Osteocyte (in vitro differentiated cells): Measurements from ENCODE around the gene FOXI1. TPM values are rescaled to one million over a fixed set of nuclear protein-coding genes. Genes with fewer than 3 reads are reported as not detected.
"Not testable (repeated sequence)": the region's sequence is repeated elsewhere in the genome, so short reads cannot be mapped to it uniquely, and the experiment has no call there.

ENCODE experiments used
- DNase-seq: peaks from one replicate; pipeline ENCODE4 v3.0.0; 2021; ENCODE audit warnings: mixed read lengths; ENCODE audit not compliant: unreplicated experiment; ENCODE audit errors: extremely low spot score
- H3K27ac Mint-ChIP-seq: one replicate; pipeline ENCODE4 v1.8.0; 2021; ENCODE audit warnings: mild to moderate bottlenecking, mixed read lengths; ENCODE audit not compliant: unreplicated experiment
- H3K27me3 Mint-ChIP-seq: one replicate; pipeline ENCODE4 v1.8.0; 2021; ENCODE audit warnings: mixed read lengths; ENCODE audit not compliant: unreplicated experiment
- H3K36me3 Mint-ChIP-seq: one replicate; pipeline ENCODE4 v1.8.0; 2021; ENCODE audit warnings: mixed read lengths; ENCODE audit not compliant: unreplicated experiment
- H3K4me1 Mint-ChIP-seq: one replicate; pipeline ENCODE4 v1.8.0; 2021; ENCODE audit warnings: mixed read lengths; ENCODE audit not compliant: unreplicated experiment
- H3K4me3 Mint-ChIP-seq: one replicate; pipeline ENCODE4 v1.8.0; 2021; ENCODE audit warnings: mild to moderate bottlenecking, moderate library complexity, mixed read lengths; ENCODE audit not compliant: unreplicated experiment
- H3K9me3 Mint-ChIP-seq: one replicate; pipeline ENCODE4 v1.8.0; 2021; ENCODE audit warnings: mixed read lengths; ENCODE audit not compliant: unreplicated experiment
- CTCF ChIP-seq: fragments of 200-600 bp; sonication (generic); IDR thresholded peaks from 2 replicates; pipeline ENCODE4 v1.5.0; 2021; ENCODE audit warnings: antibody characterized with exemption, mild to moderate bottlenecking, moderate library complexity
- total RNA-seq: library from RNA; stranded (reverse); gene quantifications from 2 replicates; pipeline ENCODE4 v1.2.1, GENCODE V29; 2021

Gene FOXI1
- total RNA-seq, 1 donor from 2014 or later, result not detected

GRCh38 chr5:170092455-170093101, 13.1 kb upstream of the FOXI1 start:
- Mint-ChIP-seq H3K4me3 (no peak overlapping the region), H3K27me3 (peaks cover 55% of the 10 kb centered on the region), H3K36me3 (no peaks in the 10 kb centered on the region), H3K4me1 (no peaks in the 10 kb centered on the region), H3K27ac (no peak overlapping the region), H3K9me3 (no peaks in the 10 kb centered on the region)
- DNase-seq, result no peak
- no peak for TF ChIP-seq CTCF

GRCh38 chr5:170094329-170094728, 11.4 kb upstream of the FOXI1 start:
- not testable (repeated sequence) for DNase-seq, H3K4me1 Mint-ChIP-seq, H3K36me3 Mint-ChIP-seq, H3K27ac Mint-ChIP-seq, H3K9me3 Mint-ChIP-seq, H3K4me3 Mint-ChIP-seq
- H3K27me3 Mint-ChIP-seq, result peaks cover 50% of the 10 kb centered on the region

- Mint-ChIP-seq H3K27ac (no peak overlapping the region), H3K36me3 (no peaks in the 10 kb centered on the region), H3K4me3 (no peak overlapping the region), H3K4me1 (peaks cover 4% of the 10 kb centered on the region), H3K27me3 (peaks cover 49% of the 10 kb centered on the region), H3K9me3 (no peaks in the 10 kb centered on the region)
- DNase-seq, result no peak
- TF ChIP-seq CTCF, result no peak
Measured at GRCh38 chr5:170095646-170096045, 10.1 kb upstream of the FOXI1 start.

GRCh38 chr5:170097934-170098333, 7.8 kb upstream of the FOXI1 start:
- Mint-ChIP-seq H3K4me1 (peaks cover 4% of the 10 kb centered on the region), H3K4me3 (no peak overlapping the region), H3K27me3 (peaks cover 37% of the 10 kb centered on the region), H3K27ac (no peak overlapping the region), H3K36me3 (no peaks in the 10 kb centered on the region), H3K9me3 (no peaks in the 10 kb centered on the region)
- TF ChIP-seq CTCF, result no peak
- no peak for DNase-seq

- Mint-ChIP-seq H3K4me3 (no peak overlapping the region), H3K4me1 (peaks cover 4% of the 10 kb centered on the region), H3K36me3 (no peaks in the 10 kb centered on the region), H3K27me3 (peaks cover 24% of the 10 kb centered on the region), H3K9me3 (no peaks in the 10 kb centered on the region), H3K27ac (no peak overlapping the region)
- DNase-seq, result peak; percentile 92
- TF ChIP-seq CTCF, result peak; percentile 85
Measured at GRCh38 chr5:170100066-170100943, 5.4 kb upstream of the FOXI1 start.
